ENCODE data around the gene CUL4A. TPM values are rescaled to one million over a fixed set of nuclear protein-coding genes. Genes with fewer than 3 reads are reported as not detected.

The CUL4A gene
- total and polyA plus RNA-seq, 8 donors: 48.0 to 98.0 (median 87.5) TPM

- Histone ChIP-seq H3K27ac (no peak overlapping the region), H3K4me3 (no peak overlapping the region), H3K4me1 (peaks cover 13 to 56% of the 10 kb centered on the region in 2 donors), H3K27me3 (peaks cover 0 to 25% of the 10 kb centered on the region in 2 donors), H3K9me3 (no peaks in the 10 kb centered on the region), H3K36me3 (no peaks in the 10 kb centered on the region)
- DNase-seq (no peak), ATAC-seq (no peak)
- intact Hi-C loops (cut with DNase I): no loop called here
- no peak for TF ChIP-seq CTCF (IDR thresholded peaks at IDR 0.05)
These were observed 86.4 kb downstream of the CUL4A start for GRCh38 chr13:113295776-113296175.

GRCh38 chr13:113296823-113297369, 87.5 kb downstream of the CUL4A start, which contains the start of gene LAMP1:
Gene LAMP1, plus strand, starts transcription at chr13:113297239. Its CDS starts 196 bp downstream, at chr13:113297435.
- intact Hi-C loops (cut with DNase I): no loop called here
- peak; percentile 90 for ATAC-seq

GRCh38 chr13:113297370-113298042, 88.1 kb downstream of the CUL4A start:
- peaks cover 0 to 8% of the 10 kb centered on the region in 2 donors for H3K27me3 ChIP-seq
- DNase-seq: peak in 1 of 4 donors; percentile 45
- peak overlapping the region; percentile 67 to 94 for H3K27ac ChIP-seq
- peak overlapping the region; percentile 87 to 94 for H3K4me3 ChIP-seq
- no peak for TF ChIP-seq CTCF (IDR thresholded peaks at IDR 0.05)
- H3K36me3 ChIP-seq: peaks cover 0 to 1% of the 10 kb centered on the region in 2 donors
- no peak for ATAC-seq
- intact Hi-C loops (cut with DNase I): no loop called here
- no peaks in the 10 kb centered on the region for H3K9me3 ChIP-seq
- peaks cover 13 to 50% of the 10 kb centered on the region in 2 donors for H3K4me1 ChIP-seq

More at GRCh38 chr13:113296823-113297369, 87.5 kb downstream of the CUL4A start, which contains the start of gene LAMP1:
- no peaks in the 10 kb centered on the region for H3K9me3 ChIP-seq
- peaks cover 0 to 14% of the 10 kb centered on the region in 2 donors for H3K27me3 ChIP-seq
- peak within 1 kb of the TSS; percentile 87 to 94 for H3K4me3 ChIP-seq
- H3K4me1 ChIP-seq: peaks cover 13 to 57% of the 10 kb centered on the region in 2 donors
- H3K27ac ChIP-seq: peak within 1 kb of the TSS; percentile 67 to 94
- no peaks in the 10 kb centered on the region for H3K36me3 ChIP-seq
- TF ChIP-seq CTCF (IDR thresholded peaks at IDR 0.05): peak in 1 of 2 donors; percentile 22
- DNase-seq: peak; percentile 96 to 99 (median 98)

- DNase-seq: no peak
- H3K27me3 ChIP-seq: no peaks in the 10 kb centered on the region
- peak overlapping the region; percentile 87 to 94 for H3K4me3 ChIP-seq
- peak overlapping the region; percentile 67 to 94 for H3K27ac ChIP-seq
- H3K9me3 ChIP-seq: no peaks in the 10 kb centered on the region
- no peak for ATAC-seq
- no peak for TF ChIP-seq CTCF (IDR thresholded peaks at IDR 0.05)
- peaks cover 0 to 9% of the 10 kb centered on the region in 2 donors for H3K36me3 ChIP-seq
- peaks cover 13 to 46% of the 10 kb centered on the region in 2 donors for H3K4me1 ChIP-seq
- intact Hi-C loops (cut with DNase I): no loop called here
These were observed 88.9 kb downstream of the CUL4A start for GRCh38 chr13:113298043-113298945.
